ENCODE results near the gene SYNE2. TPM values are rescaled to one million over a fixed set of nuclear protein-coding genes. Genes with fewer than 3 reads are reported as not detected.
"Not testable (repeated sequence)": the region's sequence is repeated elsewhere in the genome, so short reads cannot be mapped to it uniquely, and the experiment has no call there.

SYNE2 gene, protein sequence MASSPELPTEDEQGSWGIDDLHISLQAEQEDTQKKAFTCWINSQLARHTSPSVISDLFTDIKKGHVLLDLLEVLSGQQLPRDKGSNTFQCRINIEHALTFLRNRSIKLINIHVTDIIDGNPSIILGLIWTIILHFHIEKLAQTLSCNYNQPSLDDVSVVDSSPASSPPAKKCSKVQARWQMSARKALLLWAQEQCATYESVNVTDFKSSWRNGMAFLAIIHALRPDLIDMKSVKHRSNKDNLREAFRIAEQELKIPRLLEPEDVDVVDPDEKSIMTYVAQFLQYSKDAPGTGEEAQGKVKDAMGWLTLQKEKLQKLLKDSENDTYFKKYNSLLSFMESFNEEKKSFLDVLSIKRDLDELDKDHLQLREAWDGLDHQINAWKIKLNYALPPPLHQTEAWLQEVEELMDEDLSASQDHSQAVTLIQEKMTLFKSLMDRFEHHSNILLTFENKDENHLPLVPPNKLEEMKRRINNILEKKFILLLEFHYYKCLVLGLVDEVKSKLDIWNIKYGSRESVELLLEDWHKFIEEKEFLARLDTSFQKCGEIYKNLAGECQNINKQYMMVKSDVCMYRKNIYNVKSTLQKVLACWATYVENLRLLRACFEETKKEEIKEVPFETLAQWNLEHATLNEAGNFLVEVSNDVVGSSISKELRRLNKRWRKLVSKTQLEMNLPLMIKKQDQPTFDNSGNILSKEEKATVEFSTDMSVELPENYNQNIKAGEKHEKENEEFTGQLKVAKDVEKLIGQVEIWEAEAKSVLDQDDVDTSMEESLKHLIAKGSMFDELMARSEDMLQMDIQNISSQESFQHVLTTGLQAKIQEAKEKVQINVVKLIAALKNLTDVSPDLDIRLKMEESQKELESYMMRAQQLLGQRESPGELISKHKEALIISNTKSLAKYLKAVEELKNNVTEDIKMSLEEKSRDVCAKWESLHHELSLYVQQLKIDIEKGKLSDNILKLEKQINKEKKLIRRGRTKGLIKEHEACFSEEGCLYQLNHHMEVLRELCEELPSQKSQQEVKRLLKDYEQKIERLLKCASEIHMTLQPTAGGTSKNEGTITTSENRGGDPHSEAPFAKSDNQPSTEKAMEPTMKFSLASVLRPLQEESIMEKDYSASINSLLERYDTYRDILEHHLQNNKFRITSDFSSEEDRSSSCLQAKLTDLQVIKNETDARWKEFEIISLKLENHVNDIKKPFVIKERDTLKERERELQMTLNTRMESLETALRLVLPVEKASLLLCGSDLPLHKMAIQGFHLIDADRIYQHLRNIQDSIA (N-terminal part only)
- 19.0 TPM for polyA plus RNA-seq (2012; ENCODE audit: insufficient read depth, insufficient read length, low read depth)

- Histone ChIP-seq H3K4me3 (ENCODE audit: low read depth, low read length) (peak within 1 kb of the TSS; percentile 84), H3K36me3 (no peaks in the 10 kb centered on the region), H3K4me1 (no peaks in the 10 kb centered on the region; the same call in 1 of the 2 replicates), H3K9me3 (no peaks in the 10 kb centered on the region), H3K27me3 (no peaks in the 10 kb centered on the region)
- DNase-seq: peak; percentile 91
- TF ChIP-seq CTCF (IDR thresholded peaks at IDR 0.05; ENCODE audit: low read depth, low read length): no peak
These were observed at the start of gene SYNE2 for GRCh38 chr14:63852817-63853731. Gene SYNE2, plus strand, starts transcription at chr14:63853004. Its CDS starts 56,145 bp downstream, at chr14:63909149.

- H3K9me3 ChIP-seq; DNase-seq; H3K4me1 ChIP-seq; H3K36me3 ChIP-seq; H3K4me3 ChIP-seq (ENCODE audit: low read depth, low read length); H3K27me3 ChIP-seq: not testable (repeated sequence)
These were observed 49.5 kb upstream of the SYNE2 start for GRCh38 chr14:63803221-63803791.

GRCh38 chr14:63806064-63806463, 46.7 kb upstream of the SYNE2 start:
- not testable (repeated sequence) for DNase-seq; H3K27me3 ChIP-seq; H3K4me1 ChIP-seq; H3K36me3 ChIP-seq; H3K4me3 ChIP-seq (ENCODE audit: low read depth, low read length); H3K9me3 ChIP-seq

- not testable (repeated sequence) for H3K9me3 ChIP-seq; H3K36me3 ChIP-seq; H3K4me3 ChIP-seq (ENCODE audit: low read depth, low read length); DNase-seq; H3K27me3 ChIP-seq; H3K4me1 ChIP-seq
These were observed 41.1 kb upstream of the SYNE2 start for GRCh38 chr14:63811692-63812091.

DNA sequence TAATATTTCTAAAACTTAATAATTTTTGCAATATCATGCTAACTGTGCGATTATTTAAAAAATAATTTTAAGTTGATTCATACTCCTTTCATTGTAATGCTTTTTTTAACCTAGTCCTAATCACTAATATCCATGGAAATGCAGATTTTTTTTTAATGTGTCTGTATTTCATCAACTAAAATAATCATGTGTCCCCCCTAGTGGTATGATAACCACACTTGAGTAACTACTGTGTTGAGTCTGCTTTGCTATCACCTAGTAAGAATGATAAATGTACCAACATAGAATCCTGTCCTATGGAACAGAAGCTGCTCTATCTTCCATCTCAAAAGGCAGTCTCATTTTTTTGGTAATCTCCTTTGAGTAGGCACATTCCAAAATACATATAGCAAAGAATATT, 19.1 kb upstream of the SYNE2 start:
- H3K36me3 ChIP-seq: no peaks in the 10 kb centered on the region
- H3K4me1 ChIP-seq: no peaks in the 10 kb centered on the region
- TF ChIP-seq CTCF (IDR thresholded peaks at IDR 0.05; ENCODE audit: low read depth, low read length): no peak
- no peak for DNase-seq
- no peaks in the 10 kb centered on the region; the same call in 1 of the 2 replicates for H3K9me3 ChIP-seq
- no peaks in the 10 kb centered on the region for H3K27me3 ChIP-seq
- no peak overlapping the region for H3K4me3 ChIP-seq (ENCODE audit: low read depth, low read length)

DNA sequence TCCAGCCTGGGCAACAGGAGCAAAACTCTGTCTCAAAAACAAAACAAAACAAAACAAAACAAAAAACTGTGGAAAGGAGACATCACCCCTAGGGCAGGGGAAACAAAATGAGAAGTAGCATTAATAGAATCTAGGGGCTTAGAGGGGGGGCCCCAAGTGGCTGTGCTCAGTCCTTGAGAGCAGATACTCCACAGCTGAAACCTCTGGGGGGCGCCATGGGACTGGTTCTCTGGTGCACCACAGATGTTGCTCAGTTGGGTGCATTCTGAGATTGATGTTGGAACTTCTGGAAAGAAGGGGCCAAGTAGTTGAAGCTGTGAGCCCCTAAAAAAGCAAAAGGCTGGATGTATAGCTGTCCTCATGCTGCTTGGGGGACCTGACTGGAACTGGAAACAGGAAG, 11.8 kb upstream of the SYNE2 start:
- TF ChIP-seq CTCF (IDR thresholded peaks at IDR 0.05; ENCODE audit: low read depth, low read length): peak; percentile 40
- DNase-seq: peak; percentile 53
- Histone ChIP-seq H3K9me3 (no peaks in the 10 kb centered on the region), H3K4me1 (no peaks in the 10 kb centered on the region), H3K36me3 (no peaks in the 10 kb centered on the region), H3K27me3 (no peaks in the 10 kb centered on the region), H3K4me3 (ENCODE audit: low read depth, low read length) (no peak overlapping the region)
